Large intestine (tissue), 3 donors: Measurements from ENCODE around the gene MED26. TPM values are rescaled to one million over a fixed set of nuclear protein-coding genes. Genes with fewer than 3 reads are reported as not detected.

ENCODE experiments used
- DNase-seq, 2 donors: peaks; one replicate each; pipeline versions ENCODE4 v3.0.0 to v3.0.0-alpha.2; 2013
- H3K27ac ChIP-seq: one replicate; pipeline ENCODE4 v1.5.1; 2013; ENCODE audit warnings: low read length
- H3K27me3 ChIP-seq: 2 replicates; pipeline ENCODE4 v1.6.1; 2013; ENCODE audit warnings: low read length; ENCODE audit not compliant: control insufficient read depth, insufficient read depth
- H3K36me3 ChIP-seq: 2 replicates; pipeline ENCODE4 v1.6.1; 2013; ENCODE audit warnings: low read length; ENCODE audit not compliant: control insufficient read depth, insufficient read depth
- H3K4me1 ChIP-seq: one replicate; pipeline ENCODE4 v1.6.1; 2013; ENCODE audit warnings: low read length; ENCODE audit not compliant: control insufficient read depth, insufficient read depth
- H3K4me3 ChIP-seq: one replicate; pipeline ENCODE4 v1.5.1; 2013; ENCODE audit warnings: low read length
- H3K9me3 ChIP-seq: one replicate; pipeline ENCODE4 v1.6.1; 2013; ENCODE audit warnings: mild to moderate bottlenecking, low read depth, low read length, moderate library complexity; ENCODE audit not compliant: control insufficient read depth
- WGBS: methylation state at CpG from one replicate; pipeline ENCODE4 v1.1.5; 2013; ENCODE audit warnings: low lambda C conversion rate; ENCODE audit not compliant: insufficient coverage; 5-methylcytosine and 5-hydroxymethylcytosine counted together
- polyA plus RNA-seq: library from polyadenylated mRNA; unstranded; fragments of 120-200 nt; gene quantifications from one replicate; pipeline ENCODE4 v1.2.1, GENCODE V29; 2013

Gene MED26
- polyA plus RNA-seq, 1 donor = 7.2 TPM

DNA sequence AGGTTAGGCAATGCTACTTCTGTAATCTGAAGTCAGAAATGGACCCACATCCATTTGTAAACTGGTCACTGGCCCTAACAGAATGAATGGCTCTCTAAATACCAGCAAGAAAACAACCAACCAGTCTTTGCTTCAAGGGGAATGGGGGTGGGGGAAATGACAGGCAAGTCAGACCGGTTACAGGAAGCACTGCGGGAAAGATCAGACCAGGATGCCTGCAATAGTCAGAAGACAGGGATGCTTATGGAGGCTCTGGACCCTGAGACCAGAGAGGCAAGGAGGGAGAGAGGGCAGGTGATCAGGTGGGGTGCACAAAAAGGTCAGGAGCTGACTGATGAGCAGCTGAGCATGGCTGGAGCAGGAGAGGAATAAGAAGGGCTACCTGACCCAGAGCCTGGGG, 13.1 kb downstream of the MED26 start:
- DNase-seq = no peak
- WGBS = 20% methylated on average over 1 of the region's 2 CpGs
- H3K4me1 ChIP-seq = no peaks in the 10 kb centered on the region
- no peaks in the 10 kb centered on the region for H3K27me3 ChIP-seq
- no peak overlapping the region for H3K27ac ChIP-seq
- no peak overlapping the region for H3K4me3 ChIP-seq
- H3K9me3 ChIP-seq = no peaks in the 10 kb centered on the region
- no peaks in the 10 kb centered on the region for H3K36me3 ChIP-seq

DNA sequence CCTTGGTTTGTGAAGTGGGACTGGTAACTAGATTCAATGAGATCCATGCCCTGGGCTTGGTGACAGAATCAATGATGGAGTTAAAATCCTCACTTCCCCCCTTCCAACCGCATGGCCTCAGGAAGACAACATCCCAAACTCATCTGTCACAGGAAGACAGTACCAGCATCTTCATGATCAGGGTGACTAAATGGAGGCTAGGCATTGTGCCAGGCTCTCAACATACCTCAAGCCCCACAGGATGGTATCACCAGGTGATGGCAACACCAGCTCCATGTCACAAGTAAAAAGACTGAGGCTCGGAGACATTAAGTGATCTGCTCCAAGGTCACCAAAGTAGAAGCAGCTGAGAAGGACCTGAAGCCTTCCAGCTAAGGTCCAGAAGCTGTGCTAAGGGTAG, 14.2 kb downstream of the MED26 start:
- no peaks in the 10 kb centered on the region for H3K9me3 ChIP-seq
- H3K4me1 ChIP-seq = no peaks in the 10 kb centered on the region
- no peak for DNase-seq
- WGBS = no CpG with 5 or more reads among the region's 2 CpGs
- no peaks in the 10 kb centered on the region for H3K36me3 ChIP-seq
- H3K4me3 ChIP-seq = no peak overlapping the region
- no peaks in the 10 kb centered on the region for H3K27me3 ChIP-seq
- no peak overlapping the region for H3K27ac ChIP-seq

DNA sequence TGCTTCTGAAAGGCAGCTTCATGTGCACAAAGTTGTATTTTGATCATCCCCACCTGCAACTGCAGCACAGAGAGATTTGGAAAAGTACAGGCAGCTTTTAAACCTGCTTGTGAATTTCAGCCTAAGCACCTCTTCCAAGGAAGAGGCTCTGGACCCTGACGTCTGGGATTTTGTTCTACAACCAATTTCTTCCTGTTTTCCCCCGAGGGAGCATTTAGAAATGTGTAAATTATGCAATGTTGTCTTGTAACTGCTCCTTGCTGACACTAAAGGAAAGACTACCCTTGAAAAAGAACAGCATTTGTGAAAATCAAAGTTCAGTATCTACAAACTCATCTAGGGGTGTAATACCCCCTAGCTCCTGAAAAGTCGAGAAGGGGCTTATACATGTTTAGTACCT, 15.4 kb downstream of the MED26 start:
- DNase-seq = no peak
- Histone ChIP-seq H3K27ac (no peak overlapping the region), H3K4me3 (no peak overlapping the region), H3K4me1 (no peaks in the 10 kb centered on the region), H3K9me3 (no peaks in the 10 kb centered on the region), H3K27me3 (no peaks in the 10 kb centered on the region), H3K36me3 (no peaks in the 10 kb centered on the region)
- no CpG with 5 or more reads among the region's 3 CpGs for WGBS

GRCh38 chr19:16611121-16611520, 16.9 kb downstream of the MED26 start:
- no peaks in the 10 kb centered on the region for H3K9me3 ChIP-seq
- H3K4me3 ChIP-seq = no peak overlapping the region
- WGBS = 80% methylated on average over 1 of the region's 6 CpGs
- no peaks in the 10 kb centered on the region for H3K27me3 ChIP-seq
- no peaks in the 10 kb centered on the region for H3K4me1 ChIP-seq
- no peaks in the 10 kb centered on the region for H3K36me3 ChIP-seq
- H3K27ac ChIP-seq = no peak overlapping the region
- DNase-seq = no peak

DNA sequence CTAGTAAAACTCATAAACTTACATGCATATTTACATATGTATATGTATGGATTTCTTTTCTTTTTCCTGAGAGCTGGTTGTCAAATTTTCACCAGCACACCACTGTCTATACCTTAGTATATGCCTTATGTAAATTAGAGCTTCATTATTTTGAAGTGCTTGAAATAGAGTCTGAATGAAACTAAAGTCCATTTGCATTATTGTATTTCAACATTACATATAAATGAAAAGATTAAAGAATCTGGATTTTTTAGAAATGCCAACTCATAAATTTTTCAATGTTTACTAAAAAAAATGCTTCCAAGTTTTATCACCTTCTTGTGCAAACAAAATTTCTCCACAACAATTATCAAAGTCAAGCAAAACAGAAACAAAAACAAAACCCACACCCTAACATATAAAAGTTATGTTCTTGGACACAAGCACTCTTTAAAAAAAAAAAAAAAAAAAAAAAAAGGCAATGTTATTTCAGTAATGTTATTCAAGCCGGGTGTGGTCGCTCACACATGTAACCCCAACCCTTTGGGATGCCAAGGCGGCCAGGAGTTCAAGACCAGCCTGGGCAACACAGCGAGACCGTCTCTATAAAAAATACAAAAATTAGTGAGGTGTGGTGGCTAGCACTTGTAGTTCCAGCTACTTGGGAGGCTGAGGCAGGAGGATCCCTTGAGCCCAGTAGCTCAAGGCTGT, 18.3 kb downstream of the MED26 start:
- DNase-seq = no peak
- Histone ChIP-seq H3K9me3 (no peaks in the 10 kb centered on the region), H3K4me3 (no peak overlapping the region), H3K36me3 (no peaks in the 10 kb centered on the region), H3K4me1 (peaks cover 3% of the 10 kb centered on the region), H3K27ac (no peak overlapping the region), H3K27me3 (no peaks in the 10 kb centered on the region)
- WGBS = no CpG with 5 or more reads among the region's 5 CpGs

DNA sequence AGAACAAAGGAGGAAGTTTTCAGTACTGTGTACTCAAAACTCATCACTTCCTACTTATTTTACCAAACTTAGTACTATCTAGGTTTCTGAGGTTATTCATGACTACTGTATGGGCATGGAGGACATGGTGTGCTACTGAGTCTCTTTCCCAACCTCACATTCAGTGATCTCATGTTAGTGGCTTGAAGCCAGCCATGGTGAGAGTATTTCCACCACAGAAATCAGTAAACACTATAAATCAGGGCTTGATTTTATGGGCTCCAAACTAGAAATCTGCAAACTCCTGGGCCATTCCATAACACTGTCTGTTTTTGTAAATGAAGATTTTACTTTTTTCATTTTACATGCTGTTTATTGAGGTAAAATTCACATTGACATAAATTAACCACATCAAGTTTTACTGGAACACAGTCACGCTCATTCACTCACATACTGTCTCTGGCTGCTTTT, 19.7 kb downstream of the MED26 start:
- 100% methylated on average over 1 of the region's 1 CpG for WGBS
- no peaks in the 10 kb centered on the region for H3K36me3 ChIP-seq
- H3K4me3 ChIP-seq = no peak overlapping the region
- peaks cover 3% of the 10 kb centered on the region for H3K4me1 ChIP-seq
- no peak overlapping the region for H3K27ac ChIP-seq
- no peaks in the 10 kb centered on the region for H3K27me3 ChIP-seq
- DNase-seq = no peak
- H3K9me3 ChIP-seq = no peaks in the 10 kb centered on the region

- no peak for DNase-seq
- Histone ChIP-seq H3K9me3 (no peaks in the 10 kb centered on the region), H3K27ac (no peak overlapping the region), H3K36me3 (no peaks in the 10 kb centered on the region), H3K4me3 (no peak overlapping the region), H3K27me3 (no peaks in the 10 kb centered on the region), H3K4me1 (peaks cover 3% of the 10 kb centered on the region)
- no CpG with 5 or more reads among the region's 12 CpGs for WGBS
These were observed 20.2 kb downstream of the MED26 start for GRCh38 chr19:16607819-16608218.

GRCh38 chr19:16605553-16605994, 22.4 kb downstream of the MED26 start:
- H3K4me3 ChIP-seq = no peak overlapping the region
- H3K9me3 ChIP-seq = no peaks in the 10 kb centered on the region
- no peak for DNase-seq
- no peaks in the 10 kb centered on the region for H3K27me3 ChIP-seq
- peaks cover 3% of the 10 kb centered on the region for H3K4me1 ChIP-seq
- no peaks in the 10 kb centered on the region for H3K36me3 ChIP-seq
- 80% methylated on average over 1 of the region's 8 CpGs for WGBS
- H3K27ac ChIP-seq = no peak overlapping the region

- Histone ChIP-seq H3K9me3 (no peaks in the 10 kb centered on the region), H3K4me3 (no peak overlapping the region), H3K27ac (no peak overlapping the region), H3K36me3 (no peaks in the 10 kb centered on the region), H3K27me3 (no peaks in the 10 kb centered on the region), H3K4me1 (peaks cover 3% of the 10 kb centered on the region)
- no peak for DNase-seq
- 93% methylated on average over 2 of the region's 3 CpGs for WGBS
These were observed 22.9 kb downstream of the MED26 start for GRCh38 chr19:16605115-16605514.

DNA sequence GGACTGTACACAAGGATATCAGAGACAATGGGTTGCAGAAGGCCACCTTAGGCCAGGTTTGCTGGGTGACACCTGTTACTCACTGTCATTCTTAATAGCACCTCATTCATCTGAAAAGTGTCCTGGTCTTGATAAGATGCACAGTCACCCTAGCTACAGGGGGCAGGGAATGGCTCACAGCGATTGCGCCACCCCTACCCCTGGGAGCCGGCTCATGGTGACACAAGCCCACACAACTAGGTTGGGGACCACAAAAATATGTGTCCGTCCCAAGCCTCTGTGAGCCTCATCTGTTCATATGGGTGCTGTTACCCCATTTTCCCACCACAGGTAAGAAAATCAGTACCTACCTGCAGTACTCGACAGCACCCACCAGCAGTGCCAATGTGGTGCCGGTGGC, 23.4 kb downstream of the MED26 start:
- no peak overlapping the region for H3K27ac ChIP-seq
- no peak overlapping the region for H3K4me3 ChIP-seq
- no peaks in the 10 kb centered on the region for H3K9me3 ChIP-seq
- DNase-seq = no peak
- H3K27me3 ChIP-seq = no peaks in the 10 kb centered on the region
- H3K36me3 ChIP-seq = no peaks in the 10 kb centered on the region
- WGBS = no CpG with 5 or more reads among the region's 6 CpGs
- peaks cover 3% of the 10 kb centered on the region for H3K4me1 ChIP-seq

DNA sequence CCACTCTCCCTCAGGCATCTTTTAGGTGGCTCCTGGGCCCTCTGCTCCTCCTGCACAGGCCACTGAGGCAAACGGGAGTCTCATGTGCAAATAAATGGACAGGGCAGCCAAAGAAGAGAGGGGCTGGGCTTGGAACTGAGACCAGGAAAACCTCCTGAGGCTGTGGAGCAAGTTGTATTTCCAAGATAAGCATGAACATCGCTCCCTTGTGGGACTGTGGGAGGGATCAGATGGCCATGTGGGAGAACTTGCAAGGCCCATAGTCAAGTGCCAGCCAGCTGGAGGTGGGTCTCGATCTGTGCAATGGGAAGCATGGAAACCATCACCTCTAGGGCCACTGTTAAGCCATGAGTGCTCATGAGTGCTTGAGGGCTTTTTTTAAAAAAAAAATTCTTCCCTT, 24.9 kb downstream of the MED26 start:
- Histone ChIP-seq H3K27ac (no peak overlapping the region), H3K9me3 (no peaks in the 10 kb centered on the region), H3K4me3 (no peak overlapping the region), H3K4me1 (peaks cover 3% of the 10 kb centered on the region), H3K27me3 (no peaks in the 10 kb centered on the region), H3K36me3 (no peaks in the 10 kb centered on the region)
- no CpG with 5 or more reads among the region's 3 CpGs for WGBS
- no peak for DNase-seq
